Hepatocyte (in vitro differentiated cells): ENCODE results near the gene AKT1. TPM values are rescaled to one million over a fixed set of nuclear protein-coding genes. Genes with fewer than 3 reads are reported as not detected.

Experiments
- DNase-seq: peaks from one replicate; pipeline ENCODE4 v3.0.0-alpha.2; 2016; ENCODE audit warnings: low spot score
- H2AFZ ChIP-seq: fragments of 200-600 bp; sonication (generic); 2 replicates; pipeline ENCODE4 v1.6.0; 2016; ENCODE audit warnings: antibody characterized with exemption, mild to moderate bottlenecking
- H3K27ac ChIP-seq: fragments of 200-600 bp; sonication (generic); 2 replicates; pipeline ENCODE4 v1.5.1; 2016; ENCODE audit warnings: mild to moderate bottlenecking
- H3K27me3 ChIP-seq: fragments of 200-600 bp; sonication (generic); 2 replicates; pipeline ENCODE4 v1.6.1; 2016
- H3K36me3 ChIP-seq: fragments of 200-600 bp; sonication (generic); replicated peaks from 2 replicates; pipeline ENCODE4 v1.5.1; 2016; ENCODE audit warnings: low read depth; ENCODE audit not compliant: insufficient read depth
- H3K4me1 ChIP-seq: fragments of 200-600 bp; sonication (generic); 2 replicates; pipeline ENCODE4 v1.5.1; 2016; ENCODE audit warnings: mild to moderate bottlenecking, moderate library complexity; ENCODE audit not compliant: insufficient read depth
- H3K4me2 ChIP-seq: fragments of 200-600 bp; sonication (generic); 2 replicates; pipeline ENCODE4 v1.6.0; 2016
- H3K4me3 ChIP-seq: fragments of 200-600 bp; sonication (generic); 2 replicates; pipeline ENCODE4 v1.5.1; 2016; ENCODE audit warnings: mild to moderate bottlenecking
- H3K79me2 ChIP-seq: fragments of 200-600 bp; sonication (generic); 2 replicates; pipeline ENCODE4 v1.6.0; 2017; ENCODE audit warnings: mild to moderate bottlenecking
- H3K9me2 ChIP-seq: fragments of 200-600 bp; sonication (generic); replicated peaks from 2 replicates; pipeline ENCODE4 v1.6.0; 2017; ENCODE audit warnings: mild to moderate bottlenecking; ENCODE audit not compliant: insufficient read depth
- H3K9me3 ChIP-seq: fragments of 200-600 bp; sonication (generic); 2 replicates; pipeline ENCODE4 v1.5.1; 2016; ENCODE audit warnings: low read depth, mild to moderate bottlenecking
- H4K20me1 ChIP-seq: fragments of 200-600 bp; sonication (generic); 2 replicates; pipeline ENCODE4 v1.6.0; 2016; ENCODE audit warnings: mild to moderate bottlenecking; ENCODE audit not compliant: insufficient read depth, poor library complexity, severe bottlenecking
- CTCF ChIP-seq: fragments of 200-600 bp; sonication (generic); IDR thresholded peaks from 2 replicates; pipeline ENCODE4 v1.5.1; 2016; ENCODE audit warnings: antibody characterized with exemption, mild to moderate bottlenecking; ENCODE audit not compliant: poor library complexity
- EZH2 ChIP-seq: fragments of 200-600 bp; sonication (generic); IDR thresholded peaks from 2 replicates; pipeline ENCODE4 v1.6.1; 2016; ENCODE audit warnings: antibody characterized with exemption, mild to moderate bottlenecking, borderline replicate concordance
- EZH2phosphoT487 ChIP-seq: fragments of 200-600 bp; sonication (generic); IDR thresholded peaks from one replicate; pipeline ENCODE4 v1.6.1; 2018; ENCODE audit warnings: antibody characterized with exemption, mild to moderate bottlenecking, low read depth, moderate library complexity; ENCODE audit not compliant: unreplicated experiment, severe bottlenecking
- WGBS: methylation state at CpG from one replicate; pipeline ENCODE4 v1.1.6; 2016; ENCODE audit warnings: low lambda C conversion rate; ENCODE audit errors: missing lambda C conversion rate; 5-methylcytosine and 5-hydroxymethylcytosine counted together
- polyA plus RNA-seq: library from polyadenylated mRNA; unstranded; fragments of >200 nt; fragmentation: Nextera tagmentation; extraction: Ambion mirVana; gene quantifications from 2 replicates; pipeline ENCODE4 v1.2.1, GENCODE V29; 2016
- total RNA-seq: library from RNA; depleted of rRNA; stranded (reverse); fragments of >200 nt; gene quantifications from 2 replicates; pipeline ENCODE4 v1.2.3, GENCODE V29; 2014

AKT1 gene
- total and polyA plus RNA-seq, 2 experiments from 2014 or later: 124 to 159 TPM

- Histone ChIP-seq H3K27me3 (no peaks in the 10 kb centered on the region), H2AFZ (no peak overlapping the region), H3K9me3 (no peaks in the 10 kb centered on the region), H3K27ac (no peak overlapping the region), H3K79me2 (peaks cover 83% of the 10 kb centered on the region), H3K36me3 (no peaks in the 10 kb centered on the region), H3K4me1 (peaks cover 17% of the 10 kb centered on the region), H4K20me1 (peaks cover 83% of the 10 kb centered on the region), H3K4me3 (no peak overlapping the region), H3K9me2 (no peaks in the 10 kb centered on the region), H3K4me2 (no peak overlapping the region)
- 93% methylated on average over 38 of the region's 39 CpGs for WGBS
- TF ChIP-seq CTCF (no peak), EZH2 (no peak), EZH2phosphoT487 (no peak)
- DNase-seq: no peak
These were observed 6.5 kb downstream of the AKT1 start for GRCh38 chr14:104788873-104789663.

GRCh38 chr14:104788161-104788818, 7.3 kb downstream of the AKT1 start:
- Histone ChIP-seq H4K20me1 (peaks cover 75% of the 10 kb centered on the region), H3K36me3 (no peaks in the 10 kb centered on the region), H3K9me3 (no peaks in the 10 kb centered on the region), H3K4me1 (peaks cover 9% of the 10 kb centered on the region), H3K4me3 (no peak overlapping the region), H3K27me3 (no peaks in the 10 kb centered on the region), H2AFZ (no peak overlapping the region), H3K4me2 (no peak overlapping the region), H3K9me2 (no peaks in the 10 kb centered on the region), H3K27ac (no peak overlapping the region), H3K79me2 (peaks cover 79% of the 10 kb centered on the region)
- TF ChIP-seq EZH2phosphoT487 (no peak), CTCF (no peak), EZH2 (no peak)
- DNase-seq: no peak
- 95% methylated on average over 14 of the region's 14 CpGs for WGBS

- no peaks in the 10 kb centered on the region for H3K36me3 ChIP-seq
- H3K4me2 ChIP-seq: no peak overlapping the region
- H3K4me3 ChIP-seq: no peak overlapping the region
- no peak overlapping the region for H2AFZ ChIP-seq
- H4K20me1 ChIP-seq: peaks cover 69% of the 10 kb centered on the region
- H3K27ac ChIP-seq: no peak overlapping the region
- peaks cover 4% of the 10 kb centered on the region for H3K4me1 ChIP-seq
- no peaks in the 10 kb centered on the region for H3K9me3 ChIP-seq
- no peaks in the 10 kb centered on the region for H3K27me3 ChIP-seq
- H3K9me2 ChIP-seq: no peaks in the 10 kb centered on the region
- 94% methylated on average over 7 of the region's 7 CpGs for WGBS
- no peak for DNase-seq
- H3K79me2 ChIP-seq: peaks cover 73% of the 10 kb centered on the region
- TF ChIP-seq CTCF (no peak), EZH2 (no peak), EZH2phosphoT487 (no peak)
These were observed 7.8 kb downstream of the AKT1 start for GRCh38 chr14:104787736-104788135.
